KBM-7 (cell line): Measurements from ENCODE around the gene IWS1.
"Not testable (repeated sequence)": the region's sequence is repeated elsewhere in the genome, so short reads cannot be mapped to it uniquely, and the experiment has no call there.

Experiments used
- DNase-seq: peaks from one replicate; pipeline ENCODE4 v3.0.0-alpha.2; 2015
- in situ Hi-C: fragments of 300-500 bp; cut with MboI; formaldehyde crosslinking; loops from 2 replicates; pipeline ENCODE4 v1.14.3; 2020; ENCODE audit warnings: low sequenced_read_pairs, low pct_unique_long_range_greater_than_20kb, mixed read lengths

IWS1 gene

GRCh38 chr2:127471286-127471988 lies 54.9 kb downstream of the IWS1 start:
- DNase-seq, result no peak
- in situ Hi-C loops, result no loop called here

GRCh38 chr2:127469974-127470373 lies 56.3 kb downstream of the IWS1 start:
- no peak for DNase-seq
- in situ Hi-C loops, result no loop called here

- in situ Hi-C loops, result no loop called here
These were observed 57.2 kb downstream of the IWS1 start for GRCh38 chr2:127469051-127469450.

GRCh38 chr2:127465258-127465657 lies 61.0 kb downstream of the IWS1 start:
- peak; percentile 37 for DNase-seq
- in situ Hi-C loops, result no loop called here

More at GRCh38 chr2:127469051-127469450, 57.2 kb downstream of the IWS1 start:
- no peak for DNase-seq

GRCh38 chr2:127464470-127465257 lies 61.6 kb downstream of the IWS1 start:
- DNase-seq, result no peak

GRCh38 chr2:127463155-127463991 lies 62.9 kb downstream of the IWS1 start:
- DNase-seq, result no peak
- in situ Hi-C loops, result no loop called here

More at GRCh38 chr2:127464470-127465257, 61.6 kb downstream of the IWS1 start:
- in situ Hi-C loops, result no loop called here

GRCh38 chr2:127462461-127462860 lies 63.8 kb downstream of the IWS1 start:
- in situ Hi-C loops, result no loop called here
- no peak for DNase-seq

GRCh38 chr2:127456960-127457359 lies 69.3 kb downstream of the IWS1 start:
- in situ Hi-C loops, result no loop called here
- no peak for DNase-seq

- no peak for DNase-seq
- in situ Hi-C loops, result no loop called here
These were observed 70.5 kb downstream of the IWS1 start for GRCh38 chr2:127455566-127456493.

- in situ Hi-C loops, result no loop called here
- DNase-seq, result no peak
These were observed 71.4 kb downstream of the IWS1 start for GRCh38 chr2:127454595-127455565.

GRCh38 chr2:127453392-127454171 lies 72.7 kb downstream of the IWS1 start:
- DNase-seq, result peak; percentile 46
- in situ Hi-C loops, result no loop called here

- in situ Hi-C loops, result no loop called here
- no peak for DNase-seq
These were observed 73.3 kb downstream of the IWS1 start for GRCh38 chr2:127453013-127453391.

GRCh38 chr2:127452423-127452822 lies 73.9 kb downstream of the IWS1 start:
- in situ Hi-C loops, DNase-seq: not testable (repeated sequence)

GRCh38 chr2:127451981-127452380 lies 74.3 kb downstream of the IWS1 start:
- in situ Hi-C loops, result no loop called here
- no peak for DNase-seq

GRCh38 chr2:127449898-127450297 lies 76.4 kb downstream of the IWS1 start:
- no peak for DNase-seq
- in situ Hi-C loops, result no loop called here

- in situ Hi-C loops, result no loop called here
- no peak for DNase-seq
These were observed 76.9 kb downstream of the IWS1 start for GRCh38 chr2:127449414-127449813.

- no peak for DNase-seq
- in situ Hi-C loops, result no loop called here
These were observed 77.8 kb downstream of the IWS1 start for GRCh38 chr2:127448526-127448925.
